Activated CD4-positive, alpha-beta T cell treated with anti-CD3 and anti-CD28 coated beads for 48 hours (primary cell): ENCODE data around the gene FRMD5.

ENCODE experiments used
- DNase-seq: peaks from one replicate; pipeline ENCODE4 v3.0.0-alpha.2; 2020

The FRMD5 gene

DNA sequence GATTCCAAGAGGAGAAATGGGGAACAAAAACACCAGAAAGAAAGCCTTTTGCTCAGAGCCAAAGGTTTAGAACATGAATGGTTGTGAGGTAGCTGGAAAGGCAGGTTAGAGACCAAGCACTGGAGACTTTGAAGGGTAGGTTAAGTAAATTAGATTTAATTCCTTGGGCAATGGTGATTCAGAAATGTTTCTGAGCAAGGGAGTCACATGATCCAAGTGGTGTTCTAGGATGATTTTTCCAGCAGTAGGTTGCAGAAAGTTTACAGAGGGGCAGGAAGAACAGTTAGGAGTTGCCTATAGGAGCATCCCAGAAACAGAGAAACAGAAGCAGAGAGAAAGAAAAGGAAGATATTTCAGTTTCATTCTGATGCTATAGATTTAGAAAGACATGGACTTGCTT is 228.4 kb downstream of the FRMD5 start:
- no peak for DNase-seq

DNA sequence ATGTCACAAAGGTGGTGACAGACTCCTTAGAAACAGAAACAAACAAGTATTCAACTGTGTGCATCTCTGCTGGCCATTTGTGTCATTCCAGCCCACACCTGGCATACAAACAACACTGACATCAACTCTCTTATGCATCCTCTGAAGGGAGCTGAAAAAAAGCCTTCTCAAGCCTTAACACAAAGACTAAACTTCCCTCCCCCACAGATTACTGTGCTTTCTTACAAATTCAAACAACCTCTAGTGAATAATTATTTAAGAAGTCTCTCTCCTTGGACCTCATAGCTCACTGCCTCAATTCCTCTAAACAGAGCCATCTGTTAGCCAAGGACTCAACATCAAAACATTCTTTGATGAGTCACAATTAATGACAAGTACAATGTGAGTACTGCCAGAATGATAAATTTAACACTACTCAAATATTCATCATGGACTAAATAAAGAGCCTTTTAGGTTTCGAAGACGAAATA is 236.2 kb downstream of the FRMD5 start:
- DNase-seq, result no peak

DNA sequence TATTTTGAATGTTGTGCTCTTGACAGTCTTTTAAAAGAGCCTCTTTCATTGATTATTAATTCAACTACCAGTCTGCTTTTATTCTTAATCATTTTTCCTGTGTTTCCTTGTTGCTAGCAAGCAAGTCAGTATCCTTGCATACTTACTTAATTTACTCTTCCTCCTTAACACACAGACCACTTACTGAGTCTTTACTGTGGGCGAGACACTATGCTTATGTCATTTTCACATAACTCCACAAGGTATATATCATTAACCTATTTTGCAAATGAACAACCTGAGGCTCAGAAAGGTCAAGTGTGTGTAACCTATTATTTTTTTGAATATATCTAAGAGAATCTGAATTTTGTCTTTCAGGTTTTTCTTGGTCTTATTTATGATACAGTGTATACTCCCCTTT is 237.3 kb downstream of the FRMD5 start:
- no peak for DNase-seq

DNA sequence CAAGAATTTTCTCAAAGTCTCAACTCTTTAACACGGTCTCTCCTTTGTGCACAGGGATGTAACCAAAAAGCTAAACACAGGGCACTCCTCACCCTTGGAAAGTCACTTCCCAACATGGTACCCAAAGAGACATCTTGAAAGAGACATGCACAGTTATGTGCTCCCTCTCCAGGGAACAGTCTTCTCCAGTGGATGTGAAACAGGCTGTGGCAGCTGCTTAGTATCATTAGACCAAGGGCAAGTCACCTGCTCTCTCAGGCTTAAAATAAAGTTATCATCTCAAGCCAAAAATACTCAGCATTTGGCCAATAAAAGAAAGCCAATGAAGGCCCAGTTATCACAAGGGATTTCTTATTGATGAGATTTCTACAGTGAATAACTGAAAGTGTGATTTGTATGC is 239.9 kb downstream of the FRMD5 start:
- no peak for DNase-seq

- peak; percentile 31 for DNase-seq
These were observed 240.9 kb downstream of the FRMD5 start for GRCh38 chr15:43954181-43954621.

- no peak for DNase-seq
These were observed 241.7 kb downstream of the FRMD5 start for GRCh38 chr15:43953402-43953801.

DNA sequence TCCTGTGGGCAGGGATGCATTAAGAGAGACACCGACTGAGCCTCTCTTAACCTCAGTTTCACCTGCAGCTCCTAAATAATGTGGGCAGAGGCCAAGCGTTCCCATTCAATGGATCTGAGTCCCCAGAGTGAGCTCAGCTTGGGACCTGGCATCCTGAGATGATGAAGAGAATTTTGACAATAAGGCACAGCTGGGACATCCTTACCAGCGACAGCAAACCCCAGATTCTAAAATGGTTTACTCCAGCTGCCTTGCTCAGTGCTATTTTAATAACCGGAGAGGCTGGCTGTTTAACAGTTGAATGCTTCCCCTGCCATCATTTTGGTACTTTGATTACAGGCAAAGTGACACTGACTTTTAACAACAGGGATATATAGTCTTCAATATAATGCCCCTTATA is 244.5 kb downstream of the FRMD5 start:
- no peak for DNase-seq

DNA sequence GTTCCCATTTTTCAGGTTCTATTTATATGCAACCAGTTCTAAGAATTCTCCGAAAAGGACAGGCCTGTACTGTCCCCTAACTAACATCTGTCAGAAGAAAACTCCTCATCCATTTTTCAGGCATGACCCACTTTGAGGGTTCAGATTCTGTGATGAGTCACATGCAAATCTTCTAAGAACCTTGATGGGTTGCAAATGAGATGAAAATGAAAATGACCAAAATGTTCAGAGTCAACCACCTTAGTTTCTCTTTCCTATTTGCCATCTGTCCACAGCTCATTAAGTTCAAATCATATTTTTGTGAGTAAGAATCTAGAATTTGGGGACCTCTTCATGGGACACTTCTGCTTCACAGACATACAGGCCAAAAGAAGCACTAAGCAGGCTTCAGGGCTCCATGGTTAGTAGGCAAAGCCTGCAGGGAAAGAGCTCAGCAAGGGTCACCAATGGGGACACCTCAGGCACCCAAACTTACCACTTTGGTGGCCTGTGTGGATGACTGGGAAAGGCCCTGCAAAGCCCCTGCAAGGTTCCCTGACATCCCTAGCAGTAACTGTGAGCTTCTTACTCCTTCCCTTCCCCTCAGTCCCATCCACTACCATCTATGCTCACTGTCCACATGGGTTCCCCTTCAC is 246.3 kb downstream of the FRMD5 start:
- no peak for DNase-seq

DNA sequence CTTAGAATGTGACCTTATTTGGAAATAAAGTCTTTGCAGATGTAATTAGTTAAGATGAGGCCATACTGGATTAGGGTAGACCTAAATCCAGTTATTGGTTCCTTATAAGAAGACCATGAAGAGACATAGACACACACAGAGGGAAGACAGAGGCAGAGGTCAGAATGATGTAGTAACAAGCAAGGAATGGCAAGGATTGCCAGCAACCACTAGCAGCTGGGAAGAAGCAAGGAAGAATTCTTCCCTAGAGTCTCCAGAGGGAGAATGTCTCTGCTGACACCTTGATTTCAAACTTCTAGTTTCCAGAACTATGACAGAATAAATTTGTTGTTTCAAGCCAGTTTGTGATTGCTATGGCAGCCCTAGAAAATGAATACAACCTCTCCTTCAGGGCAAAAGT is 251.6 kb downstream of the FRMD5 start:
- DNase-seq, result no peak

DNA sequence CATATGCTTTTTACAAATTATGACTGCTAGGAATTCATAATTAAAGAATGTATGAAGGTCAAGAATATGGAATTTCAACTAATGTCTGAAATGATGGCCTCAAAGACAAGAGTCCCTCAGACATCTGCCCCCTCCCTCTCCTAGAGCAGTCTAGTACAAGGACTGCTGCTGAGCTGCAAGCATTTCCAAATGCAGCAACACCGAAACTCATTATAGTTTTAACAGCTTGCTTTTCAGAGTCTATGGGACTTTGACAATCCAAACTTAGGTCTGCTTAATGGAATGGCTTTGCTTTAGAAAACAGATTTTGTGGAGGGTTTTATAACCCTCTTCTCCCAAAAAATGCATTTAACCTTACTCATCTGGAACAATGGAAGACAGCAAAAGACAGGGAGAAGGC is 252.9 kb downstream of the FRMD5 start:
- no peak for DNase-seq

- DNase-seq, result no peak
These were observed 253.5 kb downstream of the FRMD5 start for GRCh38 chr15:43941555-43941954.

DNA sequence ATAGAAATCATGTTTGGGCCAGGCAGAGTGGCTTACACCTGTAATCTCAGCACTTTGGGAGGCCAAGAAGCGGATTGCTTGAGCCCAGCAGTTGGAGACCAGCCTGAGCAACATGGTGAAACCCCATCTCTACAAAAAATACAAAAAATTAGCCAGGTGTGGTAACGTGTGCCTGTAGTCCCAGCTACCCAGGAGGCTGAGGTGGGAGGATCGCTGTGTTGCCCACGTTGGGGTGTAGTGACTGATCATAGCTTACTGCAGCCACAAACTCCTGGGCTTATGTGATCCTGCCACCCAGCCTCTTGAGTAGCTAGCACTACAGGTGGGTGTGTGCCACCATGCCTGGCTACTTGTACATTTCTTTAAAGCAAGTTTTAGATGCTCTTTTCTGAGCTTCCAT is 254.0 kb downstream of the FRMD5 start:
- DNase-seq, result no peak

DNA sequence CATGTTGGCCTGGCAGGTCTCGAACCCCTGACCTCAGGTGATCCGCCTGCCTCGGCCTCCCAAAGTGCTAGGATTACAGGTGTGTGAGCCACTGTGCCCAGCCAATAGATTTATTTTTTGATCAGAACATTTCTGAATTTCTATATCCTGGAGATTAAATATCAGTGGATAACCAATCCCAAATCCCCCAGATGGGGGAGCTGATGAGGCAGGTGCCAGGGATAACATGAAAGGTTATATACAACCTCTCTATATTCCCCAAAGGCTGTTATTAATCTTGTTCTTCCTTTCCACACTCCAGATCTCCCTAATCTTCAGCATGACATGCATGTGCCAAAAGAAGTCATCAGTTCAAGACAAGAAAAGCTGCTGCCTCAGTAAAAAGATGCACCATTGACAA is 256.0 kb downstream of the FRMD5 start:
- DNase-seq, result peak; percentile 28

DNA sequence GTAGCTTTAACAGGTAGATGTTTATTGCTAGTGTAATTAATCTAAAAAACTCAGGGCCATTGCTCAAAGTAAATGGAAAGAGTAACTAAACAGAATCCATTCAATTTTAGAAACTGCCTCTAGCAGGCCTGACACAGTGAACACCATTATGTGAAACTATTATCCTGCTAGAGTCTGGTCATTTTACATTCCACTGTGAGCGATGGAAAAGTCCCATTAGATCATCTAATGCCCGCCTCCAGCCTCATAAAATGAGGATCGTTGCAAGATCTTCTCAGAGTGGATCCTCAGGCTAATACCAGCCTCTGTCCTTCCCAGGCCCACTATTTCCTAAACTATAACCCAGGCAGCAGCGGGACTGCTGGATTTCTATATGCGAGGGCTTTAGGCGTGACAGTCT is 260.6 kb downstream of the FRMD5 start:
- no peak for DNase-seq

DNA sequence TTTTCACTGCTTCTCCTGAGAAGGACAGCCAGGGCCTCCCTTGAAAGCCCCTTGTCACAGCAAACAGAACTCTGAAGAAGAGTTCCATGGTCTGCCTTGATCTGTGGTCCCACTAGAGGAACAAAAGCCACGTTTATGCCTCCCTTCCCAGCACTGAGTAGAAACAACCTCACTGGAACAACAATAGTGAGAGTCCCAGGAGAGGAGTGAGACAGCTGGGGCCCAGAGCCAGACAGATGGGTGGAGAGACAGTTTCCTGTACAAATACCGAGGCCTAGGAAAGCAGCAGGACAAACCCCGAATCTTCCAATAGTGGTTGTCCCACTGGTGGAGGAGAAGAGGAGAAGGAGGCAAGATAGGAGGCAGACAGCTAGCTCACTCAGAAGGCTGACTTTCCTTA is 262.2 kb downstream of the FRMD5 start:
- no peak for DNase-seq

- DNase-seq, result no peak
These were observed 263.2 kb downstream of the FRMD5 start for GRCh38 chr15:43931790-43932435.

- no peak for DNase-seq
These were observed 264.0 kb downstream of the FRMD5 start for GRCh38 chr15:43931119-43931518.

- DNase-seq, result no peak
These were observed 264.5 kb downstream of the FRMD5 start for GRCh38 chr15:43930556-43930955.

DNA sequence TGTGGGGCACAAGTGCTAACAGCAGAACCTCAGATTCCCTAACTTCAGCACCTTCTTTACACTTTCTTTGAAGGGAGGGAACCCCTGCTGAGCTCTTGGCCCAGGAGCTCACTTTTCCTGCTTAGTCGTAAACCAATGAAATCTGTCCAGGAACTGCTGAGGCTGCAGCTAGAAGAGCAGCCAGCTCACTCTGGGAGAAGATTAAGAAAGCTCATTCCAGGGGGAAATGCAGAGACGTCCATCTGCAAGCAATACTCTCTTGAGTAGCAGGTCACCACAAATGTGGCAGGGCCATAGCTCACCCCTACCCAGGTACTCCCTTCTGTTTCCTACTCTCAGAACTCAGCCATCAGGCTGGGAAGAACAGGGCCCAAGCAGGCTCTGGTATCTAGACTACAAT is 265.0 kb downstream of the FRMD5 start:
- DNase-seq, result no peak

- DNase-seq, result no peak
These were observed 266.9 kb downstream of the FRMD5 start for GRCh38 chr15:43928152-43928551.

DNA sequence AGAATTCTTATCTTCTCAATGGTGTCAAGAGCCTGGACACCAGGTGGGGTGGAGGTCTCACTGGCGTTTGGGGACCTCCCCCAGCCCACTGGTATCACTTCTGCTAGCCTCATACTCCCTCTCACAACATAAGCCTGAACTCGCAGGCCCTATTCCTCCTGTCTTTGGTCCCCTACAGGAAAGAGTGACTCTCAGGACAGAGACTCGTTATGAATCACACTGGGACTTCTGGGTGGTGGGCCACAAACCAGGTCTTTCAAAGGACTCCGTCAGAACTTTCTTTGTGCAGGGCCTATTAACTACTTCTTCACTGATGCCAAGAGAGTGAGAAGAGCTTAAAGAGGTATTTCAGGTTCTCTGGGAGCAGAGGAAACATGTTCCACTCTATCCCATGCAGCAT is 267.9 kb downstream of the FRMD5 start:
- DNase-seq, result no peak

GRCh38 chr15:43923553-43923952 is 271.5 kb downstream of the FRMD5 start:
- no peak for DNase-seq

GRCh38 chr15:43922021-43922420 is 273.1 kb downstream of the FRMD5 start:
- no peak for DNase-seq

GRCh38 chr15:43920815-43921214 is 274.3 kb downstream of the FRMD5 start:
- DNase-seq, result no peak

DNA sequence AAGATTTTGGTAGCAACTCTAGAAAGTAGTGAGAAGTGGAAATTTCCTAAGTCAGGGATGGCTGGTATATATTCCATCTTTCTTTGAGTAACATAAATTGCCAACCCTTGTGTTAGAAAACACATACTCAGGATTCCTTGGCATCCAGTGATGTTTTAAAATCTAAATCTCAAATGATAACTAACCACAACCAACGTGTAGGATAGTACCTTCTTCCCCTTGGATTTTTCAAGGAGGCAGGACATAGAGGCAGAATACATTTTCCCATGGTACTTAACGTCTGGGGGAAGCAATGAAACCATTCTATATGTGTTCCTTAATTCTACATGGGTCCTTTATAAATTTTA is 274.8 kb downstream of the FRMD5 start:
- no peak for DNase-seq
